Pancreas (tissue), 10 donors: ENCODE measurements around the gene DOCK4. TPM values are rescaled to one million over a fixed set of nuclear protein-coding genes. Genes with fewer than 3 reads are reported as not detected.

Experiments
- ATAC-seq, 4 donors: fragments of 200-7000 bp; cut with Tn5 transposase; one replicate each; pipeline versions ENCODE4 v1.8.0 to v1.9.1; 2020; ENCODE audit warnings: mild to moderate bottlenecking in 4 of 4, moderate library complexity in 4 of 4
- DNase-seq, 6 donors: peaks; one replicate each; pipeline ENCODE4 v3.0.0-alpha.2; 2020
- FAIRE-seq: peaks from 2 replicates; lab custom pipeline; 2012; peaks lifted over from hg19 to GRCh38; lab: Jason Lieb, UNC
- H3K27ac ChIP-seq, 4 donors: fragments of 200-600 bp; sonication (generic); 1 replicate in 3 of 4; 2 replicates in 1 of 4; pipeline versions ENCODE4 v1.5.0 to v1.8.0; 2020
- H3K27me3 ChIP-seq, 4 donors: fragments of 200-600 bp; one replicate each; pipeline ENCODE4 v1.8.0; 2021
- H3K36me3 ChIP-seq, 3 donors: fragments of 200-600 bp; sonication (generic) in 1 of 3; one replicate each; pipeline versions ENCODE4 v1.5.0 to v1.8.0; 2020 to 2021
- H3K4me1 ChIP-seq, 3 donors: fragments of 200-600 bp; one replicate each; pipeline ENCODE4 v1.8.0; 2021
- H3K4me3 ChIP-seq, 4 donors: fragments of 200-600 bp; sonication (generic) in 2 of 4; one replicate each; pipeline versions ENCODE4 v1.5.0 to v1.8.0; 2020 to 2021
- H3K9me3 ChIP-seq, 4 donors: fragments of 200-600 bp; one replicate each; pipeline ENCODE4 v1.8.0; 2021
- CTCF ChIP-seq, 4 donors: fragments of 200-600 bp; sonication (generic) in 3 of 4; IDR thresholded peaks; one replicate each; pipeline versions ENCODE4 v1.5.0 to v1.8.0; 2021; ENCODE audit warnings: antibody characterized with exemption in 4 of 4
- WGBS, 2 donors: extraction: QIAGEN DNeasy Blood & Tissue Kit; methylation state at CpG; one replicate each; pipeline ENCODE4 v1.1.7; 2013; 5-methylcytosine and 5-hydroxymethylcytosine counted together
- intact Hi-C, 3 donors: fragments of 100-400 bp; cut with DNase I; formaldehyde crosslinking; loops; one replicate each; pipeline versions ENCODE4 v1.11.1 to v1.14.2; 2022
- polyA plus RNA-seq, 2 donors: library from polyadenylated mRNA; stranded (reverse); fragments of 200-250 nt; gene quantifications; one replicate each; pipeline ENCODE4 v1.2.3, GENCODE V29; 2013
- total RNA-seq, 6 donors: library from RNA; stranded (reverse); fragmentation: NEBNext Ultra II Directional in 4 of 6; extraction: Animal tissue kit (Norgen Biotek cat#: 25700) in 4 of 6; gene quantifications; one replicate each; pipeline versions ENCODE4 v1.2.1 to v1.2.4, GENCODE V29; 2021 to 2023
- donor health status: healthy with polysubstance abuse.
- donor health status: DM: no; HTN: no; CAD: no; lungs with moderate emphysema.
- donor health status: DM: no; HTN: no; CAD: no.
- donor health status: control.
- donor health status: control.
- donor health status: Bipolar disorder and iron deficiency.
- donor health status: DM: yes; HTN: yes; CAD: no.
- donor health status: DM: no; HTN: no; CAD: no.
- donor health status: DM: no; HTN: no; CAD: no.
- donor health status: DM: yes; HTN: yes; CAD: no.

The DOCK4 gene
- total and polyA plus RNA-seq, 8 donors = 5.4 to 15.5 (median 6.1) TPM

DNA sequence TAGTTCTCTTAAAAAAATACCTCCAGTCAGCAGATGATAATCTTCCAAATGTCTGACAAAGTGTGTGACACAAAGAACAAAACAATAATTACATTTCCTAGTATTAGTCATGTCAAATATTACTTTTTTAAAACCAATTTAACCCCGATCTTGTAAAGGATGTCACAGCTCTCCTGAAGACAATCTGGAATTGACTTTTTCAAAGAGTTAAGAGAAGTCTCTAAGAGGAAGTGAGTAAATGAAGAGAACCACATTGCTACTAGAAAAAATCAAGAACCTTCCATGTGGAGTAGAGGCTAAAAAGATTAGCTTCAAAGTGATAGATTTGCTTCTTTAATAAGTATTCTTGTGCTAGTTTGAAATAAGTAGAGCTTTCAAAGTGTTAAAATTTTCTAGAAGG, 425.7 kb downstream of the DOCK4 start:
- DNase-seq = no peak
- WGBS, 2 donors = 78 to 81% methylated on average over 1 of the region's 1 CpG

GRCh38 chr7:111775206-111775605, 431.0 kb downstream of the DOCK4 start:
- no peak overlapping the region for H3K4me3 ChIP-seq
- 78 to 83% methylated on average over 1 of the region's 1 CpG for WGBS, 2 donors
- no peak for FAIRE-seq

More for the DNA sequence above, 425.7 kb downstream of the DOCK4 start:
- intact Hi-C loops = no loop called here
- Histone ChIP-seq H3K27ac (no peak overlapping the region), H3K4me3 (no peak overlapping the region), H3K27me3 (no peaks in the 10 kb centered on the region), H3K9me3 (no peaks in the 10 kb centered on the region), H3K36me3 (no peaks in the 10 kb centered on the region), H3K4me1 (no peaks in the 10 kb centered on the region)
- no peak for TF ChIP-seq CTCF (IDR thresholded peaks at IDR 0.05)
- ATAC-seq = no peak
- FAIRE-seq = no peak

GRCh38 chr7:111772716-111773115, 433.5 kb downstream of the DOCK4 start:
- H3K36me3 ChIP-seq = no peaks in the 10 kb centered on the region
- intact Hi-C loops = loop anchor here in 1 of 3 donors (10.0 kb wide), 2 partner anchors 72 to 632 kb away; no protein-coding TSS in a partner anchor
- no peaks in the 10 kb centered on the region for H3K9me3 ChIP-seq
- no peaks in the 10 kb centered on the region for H3K27me3 ChIP-seq
- no peak overlapping the region for H3K27ac ChIP-seq
- H3K4me1 ChIP-seq = no peaks in the 10 kb centered on the region
- DNase-seq (no peak), ATAC-seq (no peak), FAIRE-seq (no peak)
- no peak overlapping the region for H3K4me3 ChIP-seq
- 85 to 91% methylated on average over 3 of the region's 3 CpGs for WGBS, 2 donors
- no peak for TF ChIP-seq CTCF (IDR thresholded peaks at IDR 0.05)

More at GRCh38 chr7:111775206-111775605, 431.0 kb downstream of the DOCK4 start:
- no peak for ATAC-seq
- Histone ChIP-seq H3K4me1 (no peaks in the 10 kb centered on the region), H3K27ac (no peak overlapping the region), H3K36me3 (no peaks in the 10 kb centered on the region), H3K27me3 (no peaks in the 10 kb centered on the region), H3K9me3 (no peaks in the 10 kb centered on the region)
- intact Hi-C loops = loop anchor here in 1 of 3 donors (10.0 kb wide), 2 partner anchors 70 to 630 kb away; no protein-coding TSS in a partner anchor
- DNase-seq = no peak
- TF ChIP-seq CTCF (IDR thresholded peaks at IDR 0.05) = no peak

- Histone ChIP-seq H3K4me1 (no peaks in the 10 kb centered on the region), H3K36me3 (no peaks in the 10 kb centered on the region), H3K27me3 (no peaks in the 10 kb centered on the region), H3K27ac (no peak overlapping the region), H3K4me3 (no peak overlapping the region), H3K9me3 (no peaks in the 10 kb centered on the region)
- intact Hi-C loops = loop anchor here in 1 of 3 donors (10.0 kb wide), 2 partner anchors 73 to 633 kb away; no protein-coding TSS in a partner anchor
- DNase-seq (no peak), ATAC-seq (no peak), FAIRE-seq (no peak)
- 91 to 92% methylated on average over 5 of the region's 5 CpGs for WGBS, 2 donors
- no peak for TF ChIP-seq CTCF (IDR thresholded peaks at IDR 0.05)
Measured at GRCh38 chr7:111771638-111772037, 434.6 kb downstream of the DOCK4 start.

DNA sequence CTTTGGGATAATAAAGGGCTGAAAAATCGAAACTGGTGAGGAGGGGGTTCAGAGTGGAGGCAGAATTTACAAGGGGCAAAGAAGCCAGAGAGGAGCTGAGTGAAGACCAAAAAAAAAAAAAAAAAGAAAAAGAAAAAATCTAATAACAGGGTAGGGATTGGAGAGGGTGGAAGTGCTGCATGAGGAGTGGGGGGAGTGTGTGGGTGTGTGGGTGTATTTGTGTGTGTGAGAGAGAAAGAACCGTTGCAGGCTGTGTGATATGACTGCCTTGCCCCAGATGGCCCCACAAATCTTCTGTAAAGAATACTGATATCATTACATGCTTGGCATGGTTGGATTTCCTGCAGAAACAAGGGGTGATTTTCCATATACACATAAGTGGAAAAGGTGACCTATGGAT, 436.1 kb downstream of the DOCK4 start:
- no peak for FAIRE-seq
- no peaks in the 10 kb centered on the region for H3K36me3 ChIP-seq

More for the DNA sequence above, 436.1 kb downstream of the DOCK4 start:
- Histone ChIP-seq H3K27ac (no peak overlapping the region), H3K27me3 (no peaks in the 10 kb centered on the region), H3K4me1 (no peaks in the 10 kb centered on the region), H3K9me3 (no peaks in the 10 kb centered on the region), H3K4me3 (no peak overlapping the region)
- intact Hi-C loops = loop anchor here in 1 of 3 donors (10.0 kb wide), 2 partner anchors 75 to 635 kb away; no protein-coding TSS in a partner anchor
- WGBS, 2 donors = 53 to 56% methylated on average over 2 of the region's 2 CpGs
- TF ChIP-seq CTCF (IDR thresholded peaks at IDR 0.05) = no peak
- no peak for DNase-seq
- ATAC-seq = no peak
